ENCODE data around the gene SMYD5. TPM values are rescaled to one million over a fixed set of nuclear protein-coding genes. Genes with fewer than 3 reads are reported as not detected.

The SMYD5 gene
- total RNA-seq, 4 donors from 2014 or later: 10.6 to 21.0 (median 15.5) TPM

DNA sequence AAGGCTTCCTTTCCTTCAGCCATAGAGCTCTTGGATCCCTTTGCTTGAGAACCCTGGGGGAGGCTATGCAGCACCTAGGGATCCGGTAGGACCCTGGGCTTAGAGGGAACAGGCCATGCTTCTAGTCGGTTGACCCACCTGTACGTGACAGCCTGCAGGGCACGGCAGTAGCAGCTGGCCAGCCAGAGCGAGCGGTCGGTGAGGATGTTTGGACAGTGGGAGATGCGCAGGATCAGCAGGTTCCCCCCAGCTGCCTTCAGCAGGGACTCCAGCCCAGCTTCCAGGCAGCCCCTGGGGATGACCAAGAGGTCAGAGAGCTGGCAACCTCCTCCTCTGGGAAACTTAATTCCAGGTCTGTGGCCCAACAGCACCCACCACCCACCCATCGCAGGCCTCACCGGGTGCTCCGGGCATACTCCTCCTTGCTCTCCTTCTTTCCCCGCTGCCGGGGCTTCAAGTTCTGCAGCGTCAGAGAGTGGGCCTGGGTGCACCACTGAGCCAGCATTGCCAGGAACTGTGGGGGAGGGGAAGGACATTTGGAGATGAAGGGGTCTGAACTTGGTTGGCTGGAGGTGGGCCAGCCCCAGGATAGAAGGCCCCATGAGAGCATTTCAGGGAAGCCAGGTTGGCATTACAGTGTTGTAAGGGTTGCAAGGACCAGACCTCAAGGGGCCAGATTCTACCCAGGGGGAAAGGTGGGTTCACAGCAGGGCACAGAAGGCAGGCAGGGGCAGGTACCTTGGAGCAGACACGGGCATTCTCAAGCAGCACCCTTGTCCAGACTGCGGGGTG, 49.7 kb downstream of the SMYD5 start:
- peaks cover 40% of the 10 kb centered on the region for H3K27me3 ChIP-seq
- TF ChIP-seq POLR2A (IDR thresholded peaks at IDR 0.05) (no peak), CTCF (IDR thresholded peaks at IDR 0.05) (no peak), EP300 (IDR thresholded peaks at IDR 0.05) (no peak), POLR2AphosphoS5 (IDR thresholded peaks at IDR 0.05) (no peak)
- WGBS, 2 donors (ENCODE audit: low coverage in 1 of 2): 100% methylated on average over 1 of the region's 16 CpGs; no CpG with 5 or more reads in 1 of the 2 donors
- H3K4me1 ChIP-seq: peaks cover 0 to 6% (median 0%) of the 10 kb centered on the region in 3 donors
- no peaks in the 10 kb centered on the region for H3K9me3 ChIP-seq
- H3K36me3 ChIP-seq: no peaks in the 10 kb centered on the region
- no peak overlapping the region for H3K4me3 ChIP-seq
- no peak overlapping the region for H3K27ac ChIP-seq
- no peak for ATAC-seq

GRCh38 chr2:73264332-73264606, 50.2 kb downstream of the SMYD5 start:
- Histone ChIP-seq H3K27me3 (peaks cover 45% of the 10 kb centered on the region), H3K4me1 (peaks cover 0 to 12% (median 4%) of the 10 kb centered on the region in 3 donors), H3K9me3 (no peaks in the 10 kb centered on the region), H3K4me3 (no peak overlapping the region), H3K36me3 (no peaks in the 10 kb centered on the region), H3K27ac (no peak overlapping the region)
- TF ChIP-seq POLR2A (IDR thresholded peaks at IDR 0.05) (no peak), EP300 (IDR thresholded peaks at IDR 0.05) (no peak), CTCF (IDR thresholded peaks at IDR 0.05) (no peak), POLR2AphosphoS5 (IDR thresholded peaks at IDR 0.05) (no peak)
- WGBS, 2 donors (ENCODE audit: low coverage in 1 of 2): 80% methylated on average over 1 of the region's 15 CpGs; no CpG with 5 or more reads in 1 of the 2 donors
- no peak for ATAC-seq

DNA sequence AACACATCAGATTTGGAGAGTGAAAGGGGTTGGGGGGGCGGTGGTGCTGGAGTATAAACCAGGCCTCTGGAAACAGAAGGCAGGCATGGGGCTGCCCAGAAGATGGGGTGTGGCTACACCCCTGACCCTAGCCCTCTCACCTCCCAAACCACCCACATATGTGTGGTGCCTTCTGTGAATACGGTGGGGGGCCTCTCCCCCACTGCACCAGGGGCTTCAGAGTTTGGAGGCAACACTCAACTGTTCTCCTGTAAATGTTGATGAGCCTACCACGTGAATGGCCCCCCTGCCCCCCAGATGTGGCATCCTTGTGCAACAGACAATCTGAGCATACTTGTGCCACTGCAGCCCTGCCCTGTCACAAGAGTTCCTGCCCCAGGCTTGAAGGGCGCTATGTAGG, 50.7 kb downstream of the SMYD5 start:
- 67 to 100% methylated on average over 1 of the region's 4 CpGs for WGBS, 2 donors (ENCODE audit: low coverage in 1 of 2)

GRCh38 chr2:73265298-73266060, 51.4 kb downstream of the SMYD5 start:
- H3K9me3 ChIP-seq: no peaks in the 10 kb centered on the region
- H3K27ac ChIP-seq: no peak overlapping the region
- H3K4me3 ChIP-seq: no peak overlapping the region
- 67% methylated on average over 1 of the region's 28 CpGs; no CpG with 5 or more reads in 1 of the 2 donors for WGBS, 2 donors (ENCODE audit: low coverage in 1 of 2)
- H3K36me3 ChIP-seq: no peaks in the 10 kb centered on the region
- ATAC-seq: no peak
- no peak for TF ChIP-seq POLR2A (IDR thresholded peaks at IDR 0.05)
- no peak for TF ChIP-seq POLR2AphosphoS5 (IDR thresholded peaks at IDR 0.05)
- TF ChIP-seq CTCF (IDR thresholded peaks at IDR 0.05): no peak
- TF ChIP-seq EP300 (IDR thresholded peaks at IDR 0.05): no peak
- peaks cover 57% of the 10 kb centered on the region for H3K27me3 ChIP-seq
- H3K4me1 ChIP-seq: peaks cover 0 to 17% (median 4%) of the 10 kb centered on the region in 3 donors

More for the DNA sequence above, 50.7 kb downstream of the SMYD5 start:
- peaks cover 50% of the 10 kb centered on the region for H3K27me3 ChIP-seq
- no peak overlapping the region for H3K4me3 ChIP-seq
- H3K27ac ChIP-seq: no peak overlapping the region
- no peaks in the 10 kb centered on the region for H3K36me3 ChIP-seq
- no peak for ATAC-seq
- TF ChIP-seq POLR2A (IDR thresholded peaks at IDR 0.05): no peak
- TF ChIP-seq CTCF (IDR thresholded peaks at IDR 0.05): no peak
- H3K4me1 ChIP-seq: peaks cover 0 to 17% (median 4%) of the 10 kb centered on the region in 3 donors
- no peaks in the 10 kb centered on the region for H3K9me3 ChIP-seq
